H1 (cell line): ENCODE data around the gene LDLRAD3. TPM values are rescaled to one million over a fixed set of nuclear protein-coding genes. Genes with fewer than 3 reads are reported as not detected.

ENCODE experiments used
- PHF8 ChIP-seq: fragments of 200-600 bp; sonication (generic); conservative IDR thresholded peaks from 2 replicates; pipeline ENCODE4 v1.7.1; 2012; ENCODE audit warnings: low read depth, mild to moderate bottlenecking, inconsistent platforms, low read length, moderate library complexity
- SIRT6 ChIP-seq: IDR thresholded peaks from one replicate; pipeline ENCODE4 v1.7.1; 2012; ENCODE audit warnings: low read length, inconsistent platforms
- polyA plus RNA-seq, 7 experiments: library from polyadenylated mRNA; depleted of rRNA in 3 of 7; stranded (reverse) in 5 of 7; unstranded in 2 of 7; fragments of >200 nt in 5 of 7; fragments of 200-250 nt in 2 of 7; gene quantifications; 1 replicate in 5 of 7; 2 replicates in 1 of 7; 4 replicates in 1 of 7; pipeline versions ENCODE4 v1.2.1 to v1.2.3, GENCODE V29; 2011 to 2013; ENCODE audit warnings: missing spikeins in 2 of 7, mixed read lengths in 2 of 7
- total RNA-seq: library from RNA; stranded (reverse); fragmentation: NEBNext Ultra II Directional; extraction: Animal tissue kit (Norgen Biotek cat#: 25700); gene quantifications from 2 replicates; pipeline ENCODE4 v1.2.1, GENCODE V29; 2021

Gene LDLRAD3
- total and polyA plus RNA-seq, 2 of the 8 experiments (the other 6 are each of a cell fraction or from before 2014, with no cell fraction given), result 18.6 to 22.8 TPM

DNA sequence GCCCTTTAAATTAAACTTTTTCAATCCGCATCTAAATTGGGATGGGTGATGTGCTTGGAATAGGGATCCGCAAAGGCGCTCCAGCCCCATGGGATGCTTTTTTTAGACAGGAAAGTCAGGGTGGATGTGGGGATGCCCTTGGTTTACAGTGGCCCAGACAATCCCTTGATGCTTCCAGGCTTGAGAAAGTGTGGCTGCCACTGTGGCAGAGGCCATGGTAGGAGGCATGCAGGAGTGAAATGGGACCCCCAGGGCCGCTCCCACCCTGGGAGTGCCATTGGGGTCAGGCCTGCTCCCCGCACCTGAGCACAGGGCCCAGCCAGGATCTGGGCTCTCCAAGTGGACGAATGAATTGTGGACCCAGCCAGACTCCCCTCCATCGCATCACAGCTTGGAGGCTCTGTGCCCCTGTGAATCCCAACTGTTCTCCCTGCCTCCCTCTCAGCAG is 269.6 kb downstream of the LDLRAD3 start (continued):
- TF ChIP-seq SIRT6 (no peak), PHF8 (no peak)
